ENCODE results near the gene FAM131C. TPM values are rescaled to one million over a fixed set of nuclear protein-coding genes. Genes with fewer than 3 reads are reported as not detected.
"Not testable (repeated sequence)": the region's sequence is repeated elsewhere in the genome, so short reads cannot be mapped to it uniquely, and the experiment has no call there.

FAM131C gene
- total RNA-seq, 2 donors from 2014 or later, result 0.66 to 2.5 TPM

- H3K27me3 ChIP-seq (ENCODE audit: control insufficient read depth, insufficient read depth, low read length, poor library complexity, severe bottlenecking), result no peaks in the 10 kb centered on the region
- no peaks in the 10 kb centered on the region for H3K4me1 ChIP-seq (ENCODE audit: control insufficient read depth, insufficient read depth, low read length)
- 33 to 43% methylated on average over 11 to 18 of the region's 18 CpGs for WGBS, 2 experiments (ENCODE audit: insufficient coverage in 1 of 2, insufficient read length in 1 of 2)
- Mint-ChIP-seq H3K36me3 (ENCODE audit: low read depth) (no peaks in the 10 kb centered on the region), H3K9me3 (no peaks in the 10 kb centered on the region), H3K4me1 (peaks cover 9% of the 10 kb centered on the region), H3K27ac (peak overlapping the region; percentile 61), H3K27me3 (ENCODE audit: insufficient read depth) (peaks cover 3% of the 10 kb centered on the region), H3K4me3 (no peak overlapping the region)
- no peak overlapping the region for H3K9ac ChIP-seq (ENCODE audit: extremely low read depth, low read length, poor library complexity, severe bottlenecking)
- H3K36me3 ChIP-seq (ENCODE audit: control insufficient read depth, insufficient read depth, low read length), result no peaks in the 10 kb centered on the region
- no peak overlapping the region for H3K4me3 ChIP-seq (ENCODE audit: low read length)
- no peak overlapping the region for H3K27ac ChIP-seq (ENCODE audit: low read depth, low read length)
- peak; percentile 93 for TF ChIP-seq CTCF (conservative IDR thresholded peaks at IDR 0.05)
- H3K9me3 ChIP-seq (ENCODE audit: control insufficient read depth, low read length), result no peaks in the 10 kb centered on the region
- DNase-seq, result peak; percentile 100
Measured at GRCh38 chr1:16055613-16056520, 17.6 kb downstream of the FAM131C start.

- no peak for DNase-seq
- Mint-ChIP-seq H3K27me3 (ENCODE audit: insufficient read depth) (no peaks in the 10 kb centered on the region), H3K4me1 (peaks cover 15% of the 10 kb centered on the region), H3K36me3 (ENCODE audit: low read depth) (no peaks in the 10 kb centered on the region), H3K9me3 (no peaks in the 10 kb centered on the region), H3K27ac (no peak overlapping the region), H3K4me3 (no peak overlapping the region)
- TF ChIP-seq CTCF (conservative IDR thresholded peaks at IDR 0.05), result no peak
- no peak overlapping the region for H3K9ac ChIP-seq (ENCODE audit: extremely low read depth, low read length, poor library complexity, severe bottlenecking)
- no peak overlapping the region for H3K27ac ChIP-seq (ENCODE audit: low read depth, low read length)
- no peak overlapping the region for H3K4me3 ChIP-seq (ENCODE audit: low read length)
- H3K36me3 ChIP-seq (ENCODE audit: control insufficient read depth, insufficient read depth, low read length), result no peaks in the 10 kb centered on the region
- no peaks in the 10 kb centered on the region for H3K9me3 ChIP-seq (ENCODE audit: control insufficient read depth, low read length)
- H3K27me3 ChIP-seq (ENCODE audit: control insufficient read depth, insufficient read depth, low read length, poor library complexity, severe bottlenecking), result no peaks in the 10 kb centered on the region
- peaks cover 2% of the 10 kb centered on the region for H3K4me1 ChIP-seq (ENCODE audit: control insufficient read depth, insufficient read depth, low read length)
- 78 to 87% methylated on average over 5 to 7 of the region's 7 CpGs for WGBS, 2 experiments (ENCODE audit: insufficient coverage in 1 of 2, insufficient read length in 1 of 2)
Measured at GRCh38 chr1:16054598-16055540, 18.6 kb downstream of the FAM131C start.

- Mint-ChIP-seq H3K4me3 (no peak overlapping the region), H3K27me3 (ENCODE audit: insufficient read depth) (no peaks in the 10 kb centered on the region), H3K27ac (no peak overlapping the region), H3K9me3 (no peaks in the 10 kb centered on the region), H3K36me3 (ENCODE audit: low read depth) (no peaks in the 10 kb centered on the region), H3K4me1 (peaks cover 19% of the 10 kb centered on the region)
- Histone ChIP-seq H3K27me3 (ENCODE audit: control insufficient read depth, insufficient read depth, low read length, poor library complexity, severe bottlenecking) (no peaks in the 10 kb centered on the region), H3K27ac (ENCODE audit: low read depth, low read length) (no peak overlapping the region), H3K4me1 (ENCODE audit: control insufficient read depth, insufficient read depth, low read length) (peaks cover 2% of the 10 kb centered on the region), H3K36me3 (ENCODE audit: control insufficient read depth, insufficient read depth, low read length) (no peaks in the 10 kb centered on the region), H3K9ac (ENCODE audit: extremely low read depth, low read length, poor library complexity, severe bottlenecking) (no peak overlapping the region), H3K9me3 (ENCODE audit: control insufficient read depth, low read length) (no peaks in the 10 kb centered on the region), H3K4me3 (ENCODE audit: low read length) (no peak overlapping the region)
- no peak for DNase-seq
- 95 to 100% methylated on average over 2 to 7 of the region's 8 CpGs for WGBS, 2 experiments (ENCODE audit: insufficient coverage in 1 of 2, insufficient read length in 1 of 2)
- no peak for TF ChIP-seq CTCF (conservative IDR thresholded peaks at IDR 0.05)
Measured at GRCh38 chr1:16053781-16054502, 19.5 kb downstream of the FAM131C start.

- not testable (repeated sequence) for H3K9me3 Mint-ChIP-seq; H3K36me3 Mint-ChIP-seq (ENCODE audit: low read depth); H3K9ac ChIP-seq (ENCODE audit: extremely low read depth, low read length, poor library complexity, severe bottlenecking); H3K27ac Mint-ChIP-seq; H3K4me3 Mint-ChIP-seq; H3K36me3 ChIP-seq (ENCODE audit: control insufficient read depth, insufficient read depth, low read length); H3K4me3 ChIP-seq (ENCODE audit: low read length); H3K27me3 ChIP-seq (ENCODE audit: control insufficient read depth, insufficient read depth, low read length, poor library complexity, severe bottlenecking); H3K27ac ChIP-seq (ENCODE audit: low read depth, low read length); DNase-seq; H3K9me3 ChIP-seq (ENCODE audit: control insufficient read depth, low read length); H3K4me1 ChIP-seq (ENCODE audit: control insufficient read depth, insufficient read depth, low read length)
- H3K27me3 Mint-ChIP-seq (ENCODE audit: insufficient read depth), result peaks cover 10% of the 10 kb centered on the region
- 91 to 100% methylated on average over 2 to 12 of the region's 12 CpGs for WGBS, 2 experiments (ENCODE audit: insufficient coverage in 1 of 2, insufficient read length in 1 of 2)
- peaks cover 19% of the 10 kb centered on the region for H3K4me1 Mint-ChIP-seq
Measured at GRCh38 chr1:16051949-16052348, 21.5 kb downstream of the FAM131C start.
